ENCODE results near the gene PDCD7.

PDCD7 gene

DNA sequence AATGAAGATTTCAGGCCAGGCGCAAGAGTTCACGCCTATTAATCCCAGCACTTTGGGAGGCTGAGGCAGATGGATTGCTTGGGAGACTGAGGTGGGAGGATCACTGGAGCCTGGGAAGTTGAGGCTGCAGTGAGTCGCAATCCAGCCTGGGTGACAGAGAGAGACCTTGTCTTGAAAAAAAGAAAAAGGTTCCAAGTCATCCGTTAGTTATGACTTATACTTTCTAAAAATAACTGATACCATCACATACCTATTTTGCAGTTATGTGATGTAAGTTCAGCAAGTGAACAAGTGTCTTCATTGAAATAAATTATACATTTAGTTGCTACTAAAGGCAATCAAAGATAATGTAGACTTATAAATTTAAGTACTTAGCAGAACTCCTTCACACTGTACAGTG, 29.4 kb upstream of the PDCD7 start:
- no peak overlapping the region for H3K4me3 ChIP-seq (ENCODE audit: low read length, poor library complexity, severe bottlenecking)
- H3K27me3 ChIP-seq (ENCODE audit: insufficient read depth, low read length, poor library complexity, severe bottlenecking) = no peaks in the 10 kb centered on the region
- no peaks in the 10 kb centered on the region for H3F3A ChIP-seq (ENCODE audit: low read depth)
- peaks cover 13% of the 10 kb centered on the region for H3K79me2 ChIP-seq (ENCODE audit: insufficient read depth, low read length)
- no peak overlapping the region for H3K9ac ChIP-seq (ENCODE audit: low read depth, low read length, poor library complexity, severe bottlenecking)
- no peaks in the 10 kb centered on the region for H3K9me2 ChIP-seq (replicated peaks; ENCODE audit: low read depth, low read length)
- no peaks in the 10 kb centered on the region for H3K4me1 ChIP-seq (ENCODE audit: insufficient read depth, low read length, poor library complexity, severe bottlenecking)
- H3K9me3 ChIP-seq (ENCODE audit: insufficient read depth, low read depth, low read length) = no peaks in the 10 kb centered on the region
- no peak overlapping the region for H2AFZ ChIP-seq (ENCODE audit: low read length)
- no peak overlapping the region for H3K4me2 ChIP-seq (ENCODE audit: low read depth, low read length, poor library complexity, severe bottlenecking)
- TF ChIP-seq, protein P1, sequence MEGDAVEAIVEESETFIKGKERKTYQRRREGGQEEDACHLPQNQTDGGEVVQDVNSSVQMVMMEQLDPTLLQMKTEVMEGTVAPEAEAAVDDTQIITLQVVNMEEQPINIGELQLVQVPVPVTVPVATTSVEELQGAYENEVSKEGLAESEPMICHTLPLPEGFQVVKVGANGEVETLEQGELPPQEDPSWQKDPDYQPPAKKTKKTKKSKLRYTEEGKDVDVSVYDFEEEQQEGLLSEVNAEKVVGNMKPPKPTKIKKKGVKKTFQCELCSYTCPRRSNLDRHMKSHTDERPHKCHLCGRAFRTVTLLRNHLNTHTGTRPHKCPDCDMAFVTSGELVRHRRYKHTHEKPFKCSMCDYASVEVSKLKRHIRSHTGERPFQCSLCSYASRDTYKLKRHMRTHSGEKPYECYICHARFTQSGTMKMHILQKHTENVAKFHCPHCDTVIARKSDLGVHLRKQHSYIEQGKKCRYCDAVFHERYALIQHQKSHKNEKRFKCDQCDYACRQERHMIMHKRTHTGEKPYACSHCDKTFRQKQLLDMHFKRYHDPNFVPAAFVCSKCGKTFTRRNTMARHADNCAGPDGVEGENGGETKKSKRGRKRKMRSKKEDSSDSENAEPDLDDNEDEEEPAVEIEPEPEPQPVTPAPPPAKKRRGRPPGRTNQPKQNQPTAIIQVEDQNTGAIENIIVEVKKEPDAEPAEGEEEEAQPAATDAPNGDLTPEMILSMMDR (conservative IDR thresholded peaks at IDR 0.05; ENCODE audit: low read length) = no peak
- TF ChIP-seq EZH2phosphoT487 (IDR thresholded peaks at IDR 0.05; ENCODE audit: borderline replicate concordance) = no peak
- H3K36me3 ChIP-seq (ENCODE audit: insufficient read depth, low read length) = peaks cover 65% of the 10 kb centered on the region
- H4K20me1 ChIP-seq (ENCODE audit: insufficient read depth, low read length, poor library complexity, severe bottlenecking) = peaks cover 5% of the 10 kb centered on the region

DNA sequence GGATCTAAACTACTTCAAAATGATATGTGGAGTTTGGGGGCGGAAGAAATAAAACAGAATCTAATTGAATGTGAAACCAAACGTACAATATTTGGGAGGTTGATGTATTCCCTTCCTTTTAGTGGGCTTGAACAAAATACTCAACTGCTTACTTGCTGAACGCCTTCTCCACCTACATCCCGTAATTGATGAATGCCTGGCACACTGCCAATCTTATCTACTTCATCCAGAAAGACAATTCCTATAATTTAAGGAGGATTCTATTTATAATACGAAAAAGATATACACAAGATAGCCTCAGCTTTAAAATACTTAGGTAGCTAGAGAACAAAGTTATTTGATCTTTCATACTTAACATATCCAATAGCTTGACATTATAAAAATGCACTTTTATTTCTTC, 23.1 kb upstream of the PDCD7 start:
- no peak for TF ChIP-seq EZH2phosphoT487 (IDR thresholded peaks at IDR 0.05; ENCODE audit: borderline replicate concordance)
- TF ChIP-seq, protein P1 (conservative IDR thresholded peaks at IDR 0.05; ENCODE audit: low read length) = no peak
- no peaks in the 10 kb centered on the region for H3K27me3 ChIP-seq (ENCODE audit: insufficient read depth, low read length, poor library complexity, severe bottlenecking)

DNA sequence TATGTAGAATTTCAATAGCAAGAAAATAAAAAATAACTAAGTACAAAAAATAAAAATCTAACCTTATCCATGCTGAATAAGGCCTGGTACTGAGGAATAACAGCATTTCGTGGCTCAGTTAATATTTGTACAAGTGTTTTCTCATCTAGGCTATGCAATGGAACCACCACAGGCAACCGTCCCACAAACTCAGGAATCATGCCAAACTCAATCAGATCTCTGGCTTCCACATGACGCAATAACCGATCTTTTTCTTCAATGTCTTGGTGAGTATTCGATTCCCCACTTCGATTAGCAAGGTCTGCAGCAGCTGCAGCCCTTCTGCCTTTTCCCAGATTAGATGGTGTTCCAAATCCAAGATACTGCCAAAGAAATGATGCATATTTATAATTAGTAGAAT, 21.1 kb upstream of the PDCD7 start:
- H3K9ac ChIP-seq (ENCODE audit: low read depth, low read length, poor library complexity, severe bottlenecking) = no peak overlapping the region

More for the DNA sequence above, 23.1 kb upstream of the PDCD7 start:
- H3F3A ChIP-seq (ENCODE audit: low read depth) = no peaks in the 10 kb centered on the region
- no peak overlapping the region for H2AFZ ChIP-seq (ENCODE audit: low read length)
- H3K4me1 ChIP-seq (ENCODE audit: insufficient read depth, low read length, poor library complexity, severe bottlenecking) = no peaks in the 10 kb centered on the region
- no peak overlapping the region for H3K9ac ChIP-seq (ENCODE audit: low read depth, low read length, poor library complexity, severe bottlenecking)
- no peak overlapping the region for H3K4me2 ChIP-seq (ENCODE audit: low read depth, low read length, poor library complexity, severe bottlenecking)
- no peaks in the 10 kb centered on the region for H3K9me3 ChIP-seq (ENCODE audit: insufficient read depth, low read depth, low read length)
- H3K4me3 ChIP-seq (ENCODE audit: low read length, poor library complexity, severe bottlenecking) = no peak overlapping the region
- H3K36me3 ChIP-seq (ENCODE audit: insufficient read depth, low read length) = peaks cover 76% of the 10 kb centered on the region
- no peaks in the 10 kb centered on the region for H3K9me2 ChIP-seq (replicated peaks; ENCODE audit: low read depth, low read length)
- no peaks in the 10 kb centered on the region; the same call in 1 of the 2 replicates for H3K79me2 ChIP-seq (ENCODE audit: insufficient read depth, low read length)
- H4K20me1 ChIP-seq (ENCODE audit: insufficient read depth, low read length, poor library complexity, severe bottlenecking) = no peaks in the 10 kb centered on the region

More for the DNA sequence above, 21.1 kb upstream of the PDCD7 start:
- H4K20me1 ChIP-seq (ENCODE audit: insufficient read depth, low read length, poor library complexity, severe bottlenecking) = no peaks in the 10 kb centered on the region
- no peaks in the 10 kb centered on the region for H3F3A ChIP-seq (ENCODE audit: low read depth)
- no peaks in the 10 kb centered on the region for H3K9me3 ChIP-seq (ENCODE audit: insufficient read depth, low read depth, low read length)
- no peaks in the 10 kb centered on the region for H3K4me1 ChIP-seq (ENCODE audit: insufficient read depth, low read length, poor library complexity, severe bottlenecking)
- no peaks in the 10 kb centered on the region for H3K79me2 ChIP-seq (ENCODE audit: insufficient read depth, low read length)
- no peaks in the 10 kb centered on the region for H3K27me3 ChIP-seq (ENCODE audit: insufficient read depth, low read length, poor library complexity, severe bottlenecking)
- no peak overlapping the region for H3K4me2 ChIP-seq (ENCODE audit: low read depth, low read length, poor library complexity, severe bottlenecking)
- H3K4me3 ChIP-seq (ENCODE audit: low read length, poor library complexity, severe bottlenecking) = no peak overlapping the region
- peaks cover 84% of the 10 kb centered on the region for H3K36me3 ChIP-seq (ENCODE audit: insufficient read depth, low read length)
- H3K9me2 ChIP-seq (replicated peaks; ENCODE audit: low read depth, low read length) = no peaks in the 10 kb centered on the region
- H2AFZ ChIP-seq (ENCODE audit: low read length) = no peak overlapping the region
- TF ChIP-seq, protein P1 (conservative IDR thresholded peaks at IDR 0.05; ENCODE audit: low read length) = no peak
- no peak for TF ChIP-seq EZH2phosphoT487 (IDR thresholded peaks at IDR 0.05; ENCODE audit: borderline replicate concordance)

Data from Loucy (cell line).